Kidney (tissue), 14 donors: ENCODE data around the gene TNFRSF14. TPM values are rescaled to one million over a fixed set of nuclear protein-coding genes. Genes with fewer than 3 reads are reported as not detected.

Experiments
- DNase-seq, 5 donors: peaks; one replicate each; pipeline ENCODE4 v3.0.0-alpha.2; 2013 to 2020
- FAIRE-seq: peaks from 2 replicates; lab custom pipeline; 2012; peaks lifted over from hg19 to GRCh38; lab: Jason Lieb, UNC
- H3K27ac ChIP-seq, 2 donors: one replicate each; pipeline ENCODE4 v1.7.0; 2013; ENCODE audit warnings: low read depth in 2 of 2, low read length in 2 of 2, inconsistent platforms in 1 of 2
- H3K27me3 ChIP-seq: one replicate; pipeline ENCODE4 v1.7.1; 2013; ENCODE audit warnings: low read length, inconsistent platforms; ENCODE audit not compliant: control insufficient read depth, insufficient read depth
- H3K36me3 ChIP-seq, 3 donors: one replicate each; pipeline versions ENCODE4 v1.7.0 to v1.7.1; 2013; ENCODE audit warnings: low read length in 3 of 3, control low read depth in 1 of 3, inconsistent platforms in 1 of 3; ENCODE audit not compliant: insufficient read depth in 3 of 3, control insufficient read depth in 2 of 3
- H3K4me1 ChIP-seq, 3 donors: one replicate each; pipeline versions ENCODE4 v1.7.0 to v1.7.1; 2013; ENCODE audit warnings: low read length in 3 of 3, inconsistent platforms in 1 of 3, low read depth in 1 of 3; ENCODE audit not compliant: control insufficient read depth in 2 of 3, insufficient read depth in 2 of 3
- H3K4me3 ChIP-seq, 3 donors: one replicate each; pipeline versions ENCODE4 v1.7.0 to v1.8.1; 2013; ENCODE audit warnings: low read length in 3 of 3, control low read depth in 1 of 3, inconsistent platforms in 1 of 3
- H3K9ac ChIP-seq, 3 donors: one replicate each; pipeline versions ENCODE4 v1.7.0 to v1.7.1; 2013; ENCODE audit warnings: low read length in 3 of 3, control low read depth in 1 of 3, inconsistent platforms in 1 of 3
- H3K9me3 ChIP-seq, 3 donors: one replicate each; pipeline versions ENCODE4 v1.7.0 to v1.7.1; 2013; ENCODE audit warnings: low read length in 3 of 3, control low read depth in 1 of 3, inconsistent platforms in 1 of 3; ENCODE audit not compliant: control insufficient read depth in 2 of 3, insufficient read depth in 1 of 3
- CTCF ChIP-seq: IDR thresholded peaks from 3 replicates; pipeline ENCODE4 v1.5.1; 2012; ENCODE audit warnings: mild to moderate bottlenecking, moderate library complexity, borderline replicate concordance; ENCODE audit not compliant: insufficient read depth; ENCODE audit errors: extremely low read depth
- intact Hi-C: fragments of 100-400 bp; cut with DNase I; formaldehyde crosslinking; loops from one replicate; pipeline ENCODE4 v1.11.1; 2022
- polyA plus RNA-seq: library from polyadenylated mRNA; stranded (reverse); fragments of 350-450 nt; fragmentation: Illumina TruSeq; extraction: RNeasy Lipid Tissue Mini Kit (QIAGEN cat#74804); gene quantifications from one replicate; pipeline ENCODE4 v1.2.3, GENCODE V29; 2014; ENCODE audit warnings: low read depth, low replicate concordance; ENCODE audit not compliant: insufficient read depth
- total RNA-seq: library from RNA; stranded (reverse); fragmentation: NEBNext Ultra II Directional; extraction: Animal tissue kit (Norgen Biotek cat#: 25700); gene quantifications from one replicate; pipeline ENCODE4 v1.2.1, GENCODE V29; 2021
- donor health status: control.
- donor health status: control.
- donor health status: control.
- donor health status: control.
- donor health status: control.
- donor health status: DM: yes; HTN: yes; CAD: no.
- donor health status: Normal renal cell carcinoma (clear cell type).

TNFRSF14 gene
- total and polyA plus RNA-seq, 2 donors from 2014 or later: 95.0 to 99.1 TPM

- no peak overlapping the region for H3K9ac ChIP-seq
- TF ChIP-seq CTCF: no peak
- peak in 2 of 5 donors; percentile 4 to 24 for DNase-seq
- H3K27ac ChIP-seq: no peak overlapping the region
- intact Hi-C loops: no loop called here
- FAIRE-seq: no peak
- H3K27me3 ChIP-seq: no peaks in the 10 kb centered on the region
- peaks cover 0 to 23% (median 4%) of the 10 kb centered on the region in 3 donors for H3K9me3 ChIP-seq
- H3K4me3 ChIP-seq: no peak overlapping the region
- no peaks in the 10 kb centered on the region for H3K4me1 ChIP-seq
- H3K36me3 ChIP-seq: no peaks in the 10 kb centered on the region
Observed at GRCh38 chr1:2612591-2613365, 56.6 kb downstream of the TNFRSF14 start.

Other genes with a start within 250 kb of the TNFRSF14 start
- 24.7 TPM for gene MORN1, start 164.8 kb upstream of the TNFRSF14 start, total RNA-seq
- 9.0 TPM for gene MORN1, start 164.8 kb upstream of the TNFRSF14 start, polyA plus RNA-seq
- gene RER1, start 164.5 kb upstream of the TNFRSF14 start, total RNA-seq: 162 TPM
- gene RER1, start 164.5 kb upstream of the TNFRSF14 start, polyA plus RNA-seq: 158 TPM
- gene PEX10, start 143.8 kb upstream of the TNFRSF14 start, total RNA-seq: 25.6 TPM
- gene PEX10, start 143.8 kb upstream of the TNFRSF14 start, polyA plus RNA-seq: 26.8 TPM
- gene PLCH2, start 80.1 kb upstream of the TNFRSF14 start, total RNA-seq: 8.7 TPM
- 7.4 TPM for gene PLCH2, start 80.1 kb upstream of the TNFRSF14 start, polyA plus RNA-seq
- 33.7 TPM for gene PANK4, start 29.8 kb upstream of the TNFRSF14 start, total RNA-seq
- 13.3 TPM for gene PANK4, start 29.8 kb upstream of the TNFRSF14 start, polyA plus RNA-seq
- 0.44 TPM for gene HES5, start 26.1 kb upstream of the TNFRSF14 start, total RNA-seq
- gene HES5, start 26.1 kb upstream of the TNFRSF14 start, polyA plus RNA-seq: not detected
- 39.5 TPM for gene PRXL2B, start 30.4 kb downstream of the TNFRSF14 start, total RNA-seq
- 25.6 TPM for gene PRXL2B, start 30.4 kb downstream of the TNFRSF14 start, polyA plus RNA-seq
- 4.0 TPM for gene MMEL1, start 76.6 kb downstream of the TNFRSF14 start, total RNA-seq
- gene MMEL1, start 76.6 kb downstream of the TNFRSF14 start, polyA plus RNA-seq: 8.5 TPM
- gene TTC34, start 245.3 kb downstream of the TNFRSF14 start, total RNA-seq: 2.4 TPM
- 0.15 TPM for gene TTC34, start 245.3 kb downstream of the TNFRSF14 start, polyA plus RNA-seq